IPS DF 4.7 (cell line): Measurements from ENCODE around the gene WDR82.

Experiments used
- DNase-seq: peaks from one replicate; pipeline ENCODE4 v3.0.0-alpha.2; 2013; ENCODE audit warnings: low spot score; ENCODE audit errors: extremely low read depth

The WDR82 gene

GRCh38 chr3:52308308-52308707, 29.9 kb upstream of the WDR82 start:
- no peak for DNase-seq

GRCh38 chr3:52306978-52307377, 28.5 kb upstream of the WDR82 start:
- no peak for DNase-seq

- DNase-seq, result no peak
Observed at GRCh38 chr3:52305926-52306325, 27.5 kb upstream of the WDR82 start.

- no peak for DNase-seq
Observed at GRCh38 chr3:52303811-52304210, 25.4 kb upstream of the WDR82 start.

- DNase-seq, result no peak
Observed at GRCh38 chr3:52302426-52303145, 24.1 kb upstream of the WDR82 start.

- DNase-seq, result no peak
Observed at GRCh38 chr3:52299879-52300611, 21.6 kb upstream of the WDR82 start.

- DNase-seq, result no peak
Observed at GRCh38 chr3:52299247-52299878, 20.9 kb upstream of the WDR82 start.

- DNase-seq, result no peak
Observed at GRCh38 chr3:52298149-52299098, 20.0 kb upstream of the WDR82 start.

- no peak for DNase-seq
Observed at GRCh38 chr3:52297242-52298148, 19.0 kb upstream of the WDR82 start.

- no peak for DNase-seq
Observed at GRCh38 chr3:52295671-52296208, 17.3 kb upstream of the WDR82 start.

GRCh38 chr3:52294320-52295150, 16.1 kb upstream of the WDR82 start:
- DNase-seq, result no peak

GRCh38 chr3:52293491-52294319, 15.3 kb upstream of the WDR82 start:
- no peak for DNase-seq

GRCh38 chr3:52292247-52293065, 14.0 kb upstream of the WDR82 start:
- no peak for DNase-seq

- no peak for DNase-seq
Observed at GRCh38 chr3:52291508-52292181, 13.2 kb upstream of the WDR82 start.

- DNase-seq, result no peak
Observed at GRCh38 chr3:52290596-52291507, 12.4 kb upstream of the WDR82 start.
